ENCODE results near the gene VAV2. TPM values are rescaled to one million over a fixed set of nuclear protein-coding genes. Genes with fewer than 3 reads are reported as not detected.

The VAV2 gene
- total and polyA plus RNA-seq, 2 experiments from 2014 or later, result 8.1 to 28.9 TPM

- TF ChIP-seq, protein P1, sequence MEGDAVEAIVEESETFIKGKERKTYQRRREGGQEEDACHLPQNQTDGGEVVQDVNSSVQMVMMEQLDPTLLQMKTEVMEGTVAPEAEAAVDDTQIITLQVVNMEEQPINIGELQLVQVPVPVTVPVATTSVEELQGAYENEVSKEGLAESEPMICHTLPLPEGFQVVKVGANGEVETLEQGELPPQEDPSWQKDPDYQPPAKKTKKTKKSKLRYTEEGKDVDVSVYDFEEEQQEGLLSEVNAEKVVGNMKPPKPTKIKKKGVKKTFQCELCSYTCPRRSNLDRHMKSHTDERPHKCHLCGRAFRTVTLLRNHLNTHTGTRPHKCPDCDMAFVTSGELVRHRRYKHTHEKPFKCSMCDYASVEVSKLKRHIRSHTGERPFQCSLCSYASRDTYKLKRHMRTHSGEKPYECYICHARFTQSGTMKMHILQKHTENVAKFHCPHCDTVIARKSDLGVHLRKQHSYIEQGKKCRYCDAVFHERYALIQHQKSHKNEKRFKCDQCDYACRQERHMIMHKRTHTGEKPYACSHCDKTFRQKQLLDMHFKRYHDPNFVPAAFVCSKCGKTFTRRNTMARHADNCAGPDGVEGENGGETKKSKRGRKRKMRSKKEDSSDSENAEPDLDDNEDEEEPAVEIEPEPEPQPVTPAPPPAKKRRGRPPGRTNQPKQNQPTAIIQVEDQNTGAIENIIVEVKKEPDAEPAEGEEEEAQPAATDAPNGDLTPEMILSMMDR (conservative IDR thresholded peaks at IDR 0.05; ENCODE audit: low read depth in 2 of 2), result no peak
- TF ChIP-seq EZH2 (IDR thresholded peaks at IDR 0.05; ENCODE audit: low read depth, unreplicated experiment) (no peak), CREB1 (CRISPR knock-in tag; IDR thresholded peaks at IDR 0.05; ENCODE audit: low read depth) (no peak), NANOG (IDR thresholded peaks at IDR 0.05; ENCODE audit: borderline replicate concordance) (no peak), STAT1 (IDR thresholded peaks at IDR 0.05; ENCODE audit: unreplicated experiment) (no peak), ZNF331 (CRISPR knock-in tag; IDR thresholded peaks at IDR 0.05; ENCODE audit: low read depth) (no peak), POLR2AphosphoS5 (IDR thresholded peaks at IDR 0.05; ENCODE audit: low read depth) (no peak), ZNF114 (CRISPR knock-in tag; IDR thresholded peaks at IDR 0.05) (no peak), EZH2phosphoT487 (IDR thresholded peaks at IDR 0.05; ENCODE audit: unreplicated experiment) (no peak), JUNB (IDR thresholded peaks at IDR 0.05; ENCODE audit: unreplicated experiment) (no peak)
- TF ChIP-seq, protein P2, sequence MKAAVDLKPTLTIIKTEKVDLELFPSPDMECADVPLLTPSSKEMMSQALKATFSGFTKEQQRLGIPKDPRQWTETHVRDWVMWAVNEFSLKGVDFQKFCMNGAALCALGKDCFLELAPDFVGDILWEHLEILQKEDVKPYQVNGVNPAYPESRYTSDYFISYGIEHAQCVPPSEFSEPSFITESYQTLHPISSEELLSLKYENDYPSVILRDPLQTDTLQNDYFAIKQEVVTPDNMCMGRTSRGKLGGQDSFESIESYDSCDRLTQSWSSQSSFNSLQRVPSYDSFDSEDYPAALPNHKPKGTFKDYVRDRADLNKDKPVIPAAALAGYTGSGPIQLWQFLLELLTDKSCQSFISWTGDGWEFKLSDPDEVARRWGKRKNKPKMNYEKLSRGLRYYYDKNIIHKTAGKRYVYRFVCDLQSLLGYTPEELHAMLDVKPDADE (IDR thresholded peaks at IDR 0.05), result no peak
Measured at GRCh38 chr9:133855371-133855770, 136.8 kb downstream of the VAV2 start (continued).

DNA sequence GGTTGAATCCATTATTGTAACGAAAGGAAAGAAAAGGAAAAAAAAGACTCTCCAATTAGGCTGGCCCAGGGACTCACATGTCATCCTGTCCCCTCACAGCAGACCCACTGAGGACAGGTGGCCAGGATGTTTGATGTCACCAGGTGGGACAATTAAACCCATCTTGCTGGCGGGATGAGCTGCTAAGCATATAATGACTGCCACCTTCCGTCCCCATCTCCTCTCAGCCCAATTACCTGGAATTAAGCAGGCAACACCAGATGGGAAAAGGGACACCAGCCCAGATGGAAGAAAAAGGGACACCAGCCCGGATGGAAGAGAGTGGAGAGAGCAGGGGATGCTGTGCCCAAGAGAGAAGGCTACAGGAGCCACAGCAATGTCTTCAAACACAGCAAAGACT is 137.4 kb downstream of the VAV2 start:
- Mint-ChIP-seq H3K27me3 (ENCODE audit: insufficient read depth, low read depth, poor library complexity) (no peaks in the 10 kb centered on the region), H3K36me3 (ENCODE audit: low read depth) (peaks cover 3% of the 10 kb centered on the region; the same call in 2 of the 3 replicates), H3K27ac (peak overlapping the region; percentile 4; the same call in 1 of the 2 replicates), H3K9me3 (no peaks in the 10 kb centered on the region; the same call in 2 of the 3 replicates), H3K4me3 (no peak overlapping the region), H3K4me1 (peaks cover 6% of the 10 kb centered on the region; the same call in 2 of the 3 replicates)
- Histone ChIP-seq H3K4me1 (ENCODE audit: insufficient read depth) (no peaks in the 10 kb centered on the region), H3K4me3 (no peak overlapping the region), H3K27me3 (ENCODE audit: insufficient read depth) (no peaks in the 10 kb centered on the region), H3K4me2 (no peak overlapping the region), H3K27ac (ENCODE audit: low read depth) (no peak overlapping the region), H3F3A (replicated peaks; ENCODE audit: low read depth) (no peaks in the 10 kb centered on the region), H3K79me2 (replicated peaks; ENCODE audit: insufficient read depth) (0 out of 2 replicates have a peak, but pooled peaks cover 6% of the 10 kb centered on the region), H2AFZ (no peak overlapping the region), H4K20me1 (replicated peaks; ENCODE audit: insufficient read depth) (no peaks in the 10 kb centered on the region; the same call in 1 of the 2 replicates), H3K36me3 (ENCODE audit: insufficient read depth) (no peaks in the 10 kb centered on the region), H3K9me2 (ENCODE audit: insufficient read depth) (no peaks in the 10 kb centered on the region)
- TF ChIP-seq NANOG (IDR thresholded peaks at IDR 0.05; ENCODE audit: borderline replicate concordance), result no peak
- no peak for TF ChIP-seq STAT1 (IDR thresholded peaks at IDR 0.05; ENCODE audit: unreplicated experiment)
- TF ChIP-seq POLR2AphosphoS5 (IDR thresholded peaks at IDR 0.05; ENCODE audit: low read depth), result no peak
- TF ChIP-seq, protein P2 (IDR thresholded peaks at IDR 0.05), result no peak
- no peak for TF ChIP-seq CREB1 (CRISPR knock-in tag; IDR thresholded peaks at IDR 0.05; ENCODE audit: low read depth)
- TF ChIP-seq EZH2 (IDR thresholded peaks at IDR 0.05; ENCODE audit: low read depth, unreplicated experiment), result no peak
- TF ChIP-seq, protein P1 (conservative IDR thresholded peaks at IDR 0.05; ENCODE audit: low read depth in 2 of 2), result no peak
- no peak for TF ChIP-seq JUNB (IDR thresholded peaks at IDR 0.05; ENCODE audit: unreplicated experiment)
- ATAC-seq, result no peak
- DNase-seq (ENCODE audit: low spot score), result no peak

Data from GM23338 (cell line).